BJ (cell line): ENCODE measurements around the gene DUS1L. TPM values are rescaled to one million over a fixed set of nuclear protein-coding genes. Genes with fewer than 3 reads are reported as not detected.

Experiments used
- CTCF ChIA-PET: fragments of 350-600 bp; formaldehyde crosslinking; extraction: SDS; loops from one replicate; lab custom pipeline; 2021; ENCODE audit warnings: antibody characterized with exemption, inconsistent platforms; lab: Yijun Ruan, JAX
- POLR2A ChIA-PET: fragments of 300-600 bp; sonication (Branson Sonifier 250); formaldehyde crosslinking; extraction: SDS; loops from one replicate; lab custom pipeline; 2021; ENCODE audit warnings: antibody characterized with exemption; lab: Charles Lee
- DNase-seq: peaks from one replicate; pipeline ENCODE4 v3.0.0-alpha.2; 2011; ENCODE audit warnings: low read depth
- H3K27me3 ChIP-seq: 2 replicates; pipeline ENCODE4 v1.6.0; 2011; ENCODE audit warnings: low read length; ENCODE audit not compliant: control insufficient read depth, insufficient read depth
- H3K36me3 ChIP-seq: 2 replicates; pipeline ENCODE4 v1.5.1; 2011; ENCODE audit warnings: low read length; ENCODE audit not compliant: control insufficient read depth, insufficient read depth
- H3K4me3 ChIP-seq: 2 replicates; pipeline ENCODE4 v1.5.1; 2011; ENCODE audit warnings: low read depth, mild to moderate bottlenecking, control low read depth, low read length
- polyA plus RNA-seq: library from polyadenylated mRNA; depleted of rRNA; stranded (reverse); fragments of >200 nt; gene quantifications from 2 replicates; pipeline ENCODE4 v1.2.3, GENCODE V29; 2011
- TF ChIP-seq, protein P1 (sequence below): IDR thresholded peaks from 2 replicates; pipeline ENCODE4 v1.5.1; 2011; ENCODE audit warnings: low read depth, mild to moderate bottlenecking, control low read depth, inconsistent platforms, low read length, moderate library complexity; ENCODE audit not compliant: insufficient read depth

DUS1L gene
- polyA plus RNA-seq, 1 experiment, result 47.6 TPM

DNA sequence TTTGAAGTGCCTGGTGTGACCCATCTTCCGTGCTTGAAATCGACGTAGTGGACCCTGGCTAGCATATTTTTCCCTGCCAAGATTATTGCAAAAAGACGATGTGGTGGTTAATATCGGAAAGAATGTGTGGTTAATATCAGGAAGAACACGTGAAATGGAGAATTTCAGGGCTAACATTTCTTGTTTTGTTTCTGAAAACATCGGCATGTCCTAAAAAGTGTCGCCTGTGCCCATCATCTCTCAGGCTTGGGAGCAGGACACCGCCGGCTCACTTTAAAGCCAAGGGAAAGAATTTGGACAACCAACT, 27.8 kb downstream of the DUS1L start:
- H3K27me3 ChIP-seq, result no peaks in the 10 kb centered on the region
- ChIA-PET CTCF (interaction anchor here (0.6 to 5.0 kb wide), 25 partner anchors 8 to 229 kb away, joined by 3 to 23 read pairs (median 3); partner anchors contain the start of genes CENPX, LRRC45 and NOTUM), POLR2A (interaction anchor here (0.5 to 0.7 kb wide), 3 partner anchors 15 to 187 kb away, joined by 3 to 14 read pairs (median 5); partner anchors contain the start of genes CENPX and LRRC45)
- no peak for DNase-seq
- peak overlapping the region; percentile 64 for H3K4me3 ChIP-seq
- no peaks in the 10 kb centered on the region for H3K36me3 ChIP-seq
- TF ChIP-seq, protein P1, sequence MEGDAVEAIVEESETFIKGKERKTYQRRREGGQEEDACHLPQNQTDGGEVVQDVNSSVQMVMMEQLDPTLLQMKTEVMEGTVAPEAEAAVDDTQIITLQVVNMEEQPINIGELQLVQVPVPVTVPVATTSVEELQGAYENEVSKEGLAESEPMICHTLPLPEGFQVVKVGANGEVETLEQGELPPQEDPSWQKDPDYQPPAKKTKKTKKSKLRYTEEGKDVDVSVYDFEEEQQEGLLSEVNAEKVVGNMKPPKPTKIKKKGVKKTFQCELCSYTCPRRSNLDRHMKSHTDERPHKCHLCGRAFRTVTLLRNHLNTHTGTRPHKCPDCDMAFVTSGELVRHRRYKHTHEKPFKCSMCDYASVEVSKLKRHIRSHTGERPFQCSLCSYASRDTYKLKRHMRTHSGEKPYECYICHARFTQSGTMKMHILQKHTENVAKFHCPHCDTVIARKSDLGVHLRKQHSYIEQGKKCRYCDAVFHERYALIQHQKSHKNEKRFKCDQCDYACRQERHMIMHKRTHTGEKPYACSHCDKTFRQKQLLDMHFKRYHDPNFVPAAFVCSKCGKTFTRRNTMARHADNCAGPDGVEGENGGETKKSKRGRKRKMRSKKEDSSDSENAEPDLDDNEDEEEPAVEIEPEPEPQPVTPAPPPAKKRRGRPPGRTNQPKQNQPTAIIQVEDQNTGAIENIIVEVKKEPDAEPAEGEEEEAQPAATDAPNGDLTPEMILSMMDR, result no peak

DNA sequence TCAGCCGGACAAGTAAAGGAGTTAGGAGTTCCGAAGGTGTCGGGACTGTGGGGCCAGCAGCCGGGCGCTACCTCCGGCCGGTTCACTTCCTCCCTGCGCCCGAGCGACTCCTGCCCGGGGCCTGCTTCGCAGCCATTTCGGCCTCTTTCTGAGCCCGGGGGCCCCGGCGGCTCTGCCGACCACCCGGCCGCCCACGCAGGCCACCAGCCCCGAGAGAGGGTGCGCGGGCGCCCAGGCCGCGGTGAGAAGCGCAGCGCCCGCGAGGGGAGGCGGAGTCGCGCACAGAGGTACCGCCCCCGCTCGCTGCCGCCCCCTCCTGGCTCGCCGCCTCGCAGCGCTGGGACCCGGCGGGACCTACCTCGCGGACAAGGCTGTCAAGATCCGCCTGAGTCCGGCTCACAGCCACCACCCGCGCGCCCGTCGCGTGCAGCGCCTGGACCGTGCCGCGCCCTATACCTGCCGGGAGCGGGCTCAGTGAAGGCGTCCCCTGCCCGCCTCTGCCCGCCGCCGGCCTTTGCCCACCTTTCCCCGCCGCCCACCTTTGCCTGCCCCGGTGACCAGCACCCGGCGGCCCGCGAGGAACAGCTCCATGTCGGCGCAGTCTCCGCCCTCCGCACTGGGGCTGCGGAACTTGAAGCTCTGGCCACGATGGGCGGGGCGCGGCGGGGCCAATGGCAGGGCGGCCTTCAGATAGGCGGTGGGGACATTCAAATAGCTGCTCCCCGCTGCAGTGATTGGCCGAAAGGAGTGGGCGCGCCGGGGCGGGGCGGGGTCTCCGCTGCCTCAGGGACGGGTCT, 28.3 kb downstream of the DUS1L start, which contains the start of gene DCXR:
TSS of gene DCXR (minus strand) at position 606 of the 797 bp plus-strand sequence. CDS start at position 591, 15 bp downstream.
- CTCF ChIA-PET, result interaction anchor here (0.6 to 5.0 kb wide), 27 partner anchors 8 to 391 kb away, joined by 3 to 23 read pairs (median 3); partner anchors contain the start of genes CENPX, LRRC45 and NOTUM
- Histone ChIP-seq H3K36me3 (no peaks in the 10 kb centered on the region), H3K27me3 (no peaks in the 10 kb centered on the region), H3K4me3 (peak within 1 kb of the TSS; percentile 64)
- POLR2A ChIA-PET, result interaction anchor here (0.5 to 0.7 kb wide), 2 partner anchors 14 to 188 kb away, joined by 3 to 5 read pairs; partner anchors contain the start of genes CENPX and LRRC45
- peak; percentile 63 for DNase-seq
- TF ChIP-seq, protein P1, result peak; percentile 53

DNA sequence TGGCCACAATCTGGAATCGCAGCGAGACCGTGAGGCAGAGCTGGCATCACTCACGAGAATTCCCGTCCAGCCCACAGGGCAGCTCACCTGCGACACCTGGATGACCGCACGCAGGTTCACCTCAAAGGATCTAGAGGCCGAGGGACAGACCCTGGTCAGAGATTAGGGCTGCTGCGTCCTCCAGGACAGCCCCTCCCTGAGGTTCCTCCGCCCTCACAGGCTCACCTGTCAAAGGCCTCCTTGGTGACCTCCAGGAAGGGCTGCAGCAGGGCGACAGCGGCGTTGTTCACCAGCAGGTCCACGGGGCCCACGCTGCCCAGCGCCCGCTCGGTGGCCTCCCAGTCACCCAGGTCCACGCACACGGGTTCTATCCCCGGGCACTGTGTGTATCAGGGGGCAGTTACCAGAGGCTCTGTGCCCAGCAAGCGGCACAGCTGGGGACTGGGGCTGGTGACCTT, 28.9 kb downstream of the DUS1L start:
- DNase-seq, result no peak
- ChIA-PET CTCF (interaction anchor here (0.7 to 5.0 kb wide), 6 partner anchors 14 to 164 kb away, joined by 3 to 23 read pairs (median 4); partner anchors contain the start of gene NOTUM), POLR2A (no interaction called here)
- TF ChIP-seq, protein P1, result no peak
- Histone ChIP-seq H3K4me3 (peak overlapping the region; percentile 64), H3K36me3 (no peaks in the 10 kb centered on the region), H3K27me3 (no peaks in the 10 kb centered on the region)

DNA sequence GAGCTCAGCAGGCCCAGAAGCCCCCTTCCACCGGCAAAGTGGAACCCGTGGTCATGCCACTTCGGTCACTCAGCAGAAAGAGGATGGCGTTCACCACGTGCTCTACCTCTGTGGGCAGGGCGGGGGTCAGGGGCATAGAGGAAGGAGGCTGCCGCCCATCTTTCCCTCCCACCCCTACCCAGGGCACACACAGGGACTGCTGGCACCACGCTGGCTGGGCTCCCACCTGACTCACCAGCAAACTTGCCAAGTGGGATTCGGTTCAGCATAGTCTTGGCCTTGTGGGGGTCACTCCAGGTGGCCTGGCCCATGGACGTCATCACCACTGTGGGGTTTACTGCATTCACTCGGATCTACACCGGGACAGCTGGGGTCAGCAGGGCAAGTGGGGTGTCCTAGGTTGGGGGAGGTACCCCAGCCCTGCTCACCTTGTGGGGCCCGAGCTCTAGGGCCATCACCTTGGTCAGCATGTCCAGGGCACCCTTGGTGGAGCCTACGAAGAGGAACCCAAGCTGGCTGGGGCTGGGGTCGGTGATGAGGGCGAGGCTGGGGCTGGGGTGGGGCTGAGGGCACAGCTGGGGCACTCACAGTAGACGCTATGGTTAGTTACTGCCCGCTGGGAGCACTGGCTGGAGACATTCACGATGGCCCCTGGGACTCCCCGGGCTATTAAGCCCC, 29.5 kb downstream of the DUS1L start:
- CTCF ChIA-PET, result interaction anchor here (0.6 to 5.0 kb wide), 6 partner anchors 14 to 299 kb away, joined by 3 to 23 read pairs (median 4); partner anchors contain the start of gene NOTUM

More for the DNA sequence above, 29.5 kb downstream of the DUS1L start:
- no peak for DNase-seq
- Histone ChIP-seq H3K4me3 (peak overlapping the region; percentile 64), H3K36me3 (no peaks in the 10 kb centered on the region), H3K27me3 (no peaks in the 10 kb centered on the region)
- TF ChIP-seq, protein P1, result no peak
- POLR2A ChIA-PET, result no interaction called here
